Endothelial cell of umbilical vein (primary cell): Measurements from ENCODE around the gene GLRX5.

Experiments used
- CTCF ChIP-seq, 2 donors: IDR thresholded peaks; 1 replicate in 1 of 2; 2 replicates in 1 of 2; pipeline ENCODE4 v1.5.1; 2011; ENCODE audit warnings: low read length in 2 of 2, mild to moderate bottlenecking in 2 of 2, moderate library complexity in 2 of 2, control low read depth in 1 of 2, inconsistent platforms in 1 of 2, low read depth in 1 of 2; ENCODE audit not compliant: insufficient read depth in 1 of 2; ENCODE audit errors: extremely low read depth in 1 of 2
- EZH2 ChIP-seq: IDR thresholded peaks from 2 replicates; pipeline ENCODE4 v1.6.1; 2012; ENCODE audit warnings: borderline replicate concordance, low read depth, mild to moderate bottlenecking, moderate library complexity, low read length, inconsistent platforms; ENCODE audit not compliant: severe bottlenecking
- FOS ChIP-seq: IDR thresholded peaks from 2 replicates; pipeline ENCODE4 v1.6.1; 2011; ENCODE audit warnings: mild to moderate bottlenecking, low read length, moderate library complexity, borderline replicate concordance; ENCODE audit not compliant: insufficient read depth
- GATA2 ChIP-seq: IDR thresholded peaks from 2 replicates; pipeline ENCODE4 v1.7.0; 2011; ENCODE audit warnings: low read depth, mild to moderate bottlenecking, moderate library complexity, mixed read lengths, low read length; ENCODE audit not compliant: insufficient read length, insufficient read depth
- JUN ChIP-seq: IDR thresholded peaks from 2 replicates; pipeline ENCODE4 v1.6.1; 2011; ENCODE audit warnings: borderline replicate concordance, low read depth; ENCODE audit not compliant: insufficient read length, insufficient read depth
- MAX ChIP-seq: IDR thresholded peaks from 2 replicates; pipeline ENCODE4 v1.6.1; 2011; ENCODE audit not compliant: insufficient read depth, insufficient read length
- MYC ChIP-seq: IDR thresholded peaks from one replicate; pipeline ENCODE4 v1.6.1; 2011; ENCODE audit warnings: mild to moderate bottlenecking, low read depth, low read length
- POLR2A ChIP-seq: IDR thresholded peaks from 2 replicates; pipeline ENCODE4 v1.6.1; 2012; ENCODE audit warnings: low read depth, mild to moderate bottlenecking, control low read depth, low read length
- POLR2AphosphoS5 ChIP-seq: IDR thresholded peaks from 2 replicates; pipeline ENCODE4 v1.6.1; 2012; ENCODE audit warnings: low read depth, mild to moderate bottlenecking, control low read depth, low read length, moderate library complexity; ENCODE audit not compliant: insufficient read depth

- TF ChIP-seq EZH2, result no peak
- TF ChIP-seq CTCF (IDR thresholded peaks at IDR 0.05; ENCODE audit: extremely low read depth in 1 of 2, insufficient read depth in 1 of 2, low read depth in 1 of 2, low read length in 2 of 2), result no peak
- TF ChIP-seq POLR2AphosphoS5, result no peak
- TF ChIP-seq MAX, result no peak
- TF ChIP-seq POLR2A, result no peak
- TF ChIP-seq JUN, result no peak
- TF ChIP-seq MYC, result no peak
- TF ChIP-seq FOS, result no peak
- no peak for TF ChIP-seq GATA2
Measured at GRCh38 chr14:95509495-95509894, 25.4 kb upstream of the GLRX5 start.
